ENCODE measurements around the gene PRC1. TPM values are rescaled to one million over a fixed set of nuclear protein-coding genes. Genes with fewer than 3 reads are reported as not detected.

PRC1 gene
- total and polyA plus RNA-seq, 2 donors (not counting 1 experiment from before 2014, with no cell fraction given) = 9.4 to 11.6 TPM

GRCh38 chr15:90954712-90955623 lies 39.4 kb downstream of the PRC1 start, which contains the start of gene RCCD1:
Gene RCCD1, plus strand, starts transcription at chr15:90954884. Its CDS starts 1,851 bp downstream, at chr15:90956735.
- Histone ChIP-seq H3K4me1 (ENCODE audit: control insufficient read depth in 2 of 2, insufficient read depth in 2 of 2, low read length in 2 of 2) (peaks cover 16 to 24% of the 10 kb centered on the region in 2 donors), H3K4me3 (ENCODE audit: control extremely low read depth in 1 of 5, extremely low read depth in 1 of 5, insufficient read depth in 1 of 5, low read depth in 2 of 5, low read length in 4 of 5) (peak within 1 kb of the TSS; percentile 69 to 93 (median 89)), H3K79me2 (ENCODE audit: control insufficient read depth, insufficient read depth, low read length) (peaks cover 13% of the 10 kb centered on the region), H3K9ac (ENCODE audit: low read length) (peak within 1 kb of the TSS; percentile 97), H3K4me2 (replicated peaks; ENCODE audit: low read depth, low read length, poor library complexity, severe bottlenecking) (peak within 1 kb of the TSS; percentile 89), H4K20me1 (ENCODE audit: control insufficient read depth, insufficient read depth, low read length, poor library complexity, severe bottlenecking) (peaks cover 12% of the 10 kb centered on the region), H2AFZ (ENCODE audit: insufficient read depth, low read depth, low read length, poor library complexity, severe bottlenecking) (peak within 1 kb of the TSS; percentile 95), H3K27me3 (replicated peaks in 1 of 4; ENCODE audit: control extremely low read depth in 1 of 4, control insufficient read depth in 3 of 4, insufficient read depth in 4 of 4, low read length in 3 of 4) (no peaks in the 10 kb centered on the region), H3K9me3 (ENCODE audit: control extremely low read depth in 1 of 3, control insufficient read depth in 2 of 3, insufficient read depth in 1 of 3, low read length in 2 of 3) (no peaks in the 10 kb centered on the region), H3K36me3 (replicated peaks in 1 of 2; ENCODE audit: control extremely low read depth in 1 of 2, control insufficient read depth in 1 of 2, extremely low read depth in 1 of 2, insufficient read depth in 2 of 2, low read length in 1 of 2) (peaks cover 0 to 25% of the 10 kb centered on the region in 2 experiments), H3K27ac (ENCODE audit: low read length in 2 of 2) (peak within 1 kb of the TSS; percentile 97)
- ATAC-seq (ENCODE audit: low read depth) = peak; percentile 95
- H3K4me1 Mint-ChIP-seq = peaks cover 21% of the 10 kb centered on the region
- peak within 1 kb of the TSS; percentile 90 for H3K4me3 Mint-ChIP-seq
- ChIA-PET CTCF (interaction anchor here (1.3 to 8.7 kb wide), 12 partner anchors 11 to 318 kb away, joined by 3 to 118 read pairs (median 7); partner anchors contain the start of genes HDDC3, UNC45A and VPS33B), POLR2A (interaction anchor here (0.7 to 1.6 kb wide), 7 partner anchors 14 to 43 kb away, joined by 3 to 12 read pairs (median 5); partner anchors contain the start of genes HDDC3 and UNC45A)
- WGBS (ENCODE audit: insufficient coverage) = 2% methylated on average over 69 of the region's 69 CpGs
- H3K9me3 Mint-ChIP-seq (ENCODE audit: insufficient read depth) = no peaks in the 10 kb centered on the region
- intact Hi-C loops (cut with micrococcal nuclease) = loop anchor here (1.0 to 5.0 kb wide), 4 partner anchors 20 to 67 kb away; partner anchors contain the start of genes PRC1, UNC45A and VPS33B
- H3K27ac Mint-ChIP-seq = peak within 1 kb of the TSS; percentile 92
- peak; percentile 92 for DNase-seq
- H3K27me3 Mint-ChIP-seq = no peaks in the 10 kb centered on the region
- TF ChIP-seq CTCF (IDR thresholded peaks at IDR 0.05) = no peak
- no peak for TF ChIP-seq EZH2 (IDR thresholded peaks at IDR 0.05; ENCODE audit: borderline replicate concordance, insufficient read depth, low read depth, low read length, poor library complexity, severe bottlenecking)
